Activated gamma-delta T cell treated with anti-CD3 and anti-CD28 coated beads, Interleukin-2, amount 50 U/mL, for 16 hours (primary cell): ENCODE results near the gene KIF13A.
"Not testable (repeated sequence)": the region's sequence is repeated elsewhere in the genome, so short reads cannot be mapped to it uniquely, and the experiment has no call there.

Source experiments
- DNase-seq: peaks from one replicate; pipeline ENCODE4 v3.0.0-alpha.2; 2020; ENCODE audit warnings: low read depth

Gene KIF13A

GRCh38 chr6:17968876-17969275, 18.6 kb downstream of the KIF13A start:
- no peak for DNase-seq

DNA sequence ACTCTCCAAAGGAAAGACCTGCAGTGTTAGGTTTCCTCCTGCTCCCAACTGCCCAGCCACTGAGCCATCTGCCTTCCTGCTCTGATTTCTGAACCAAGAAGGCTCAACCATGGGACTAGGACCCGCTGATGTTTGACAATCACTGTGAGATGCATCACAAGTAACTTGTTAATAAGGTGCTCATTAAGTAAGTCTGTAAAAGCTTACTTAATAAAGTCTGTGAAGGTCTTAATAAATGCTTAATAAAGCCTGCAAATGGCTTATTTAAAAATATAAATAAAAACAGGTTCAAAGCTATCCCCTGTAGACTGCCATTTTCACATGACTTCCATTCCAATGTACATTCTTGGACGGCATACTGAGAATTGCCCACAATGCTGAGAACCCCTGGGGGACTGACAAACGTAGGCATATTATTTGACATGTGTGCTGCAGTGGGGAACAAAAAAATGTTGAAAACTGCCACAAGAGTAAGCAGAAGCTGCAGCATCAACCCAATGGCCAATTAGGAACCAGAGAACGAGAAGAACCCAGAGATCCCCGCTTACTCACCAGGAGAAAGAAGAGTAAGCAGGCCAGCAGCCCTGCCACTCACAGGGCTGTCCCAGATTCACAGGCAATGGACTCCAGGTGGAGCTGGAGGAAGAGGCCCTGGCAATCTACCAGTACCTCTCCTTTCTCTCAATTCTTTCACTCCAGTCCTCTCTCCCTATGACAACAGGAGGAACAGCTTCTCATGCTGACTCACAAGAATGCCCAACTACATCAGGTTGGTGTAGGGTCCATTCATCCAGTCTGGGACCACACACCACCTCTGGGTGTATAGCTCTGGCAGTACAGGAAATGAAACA, 19.5 kb downstream of the KIF13A start:
- no peak for DNase-seq

- no peak for DNase-seq
Measured at GRCh38 chr6:17966451-17966850, 21.0 kb downstream of the KIF13A start.

DNA sequence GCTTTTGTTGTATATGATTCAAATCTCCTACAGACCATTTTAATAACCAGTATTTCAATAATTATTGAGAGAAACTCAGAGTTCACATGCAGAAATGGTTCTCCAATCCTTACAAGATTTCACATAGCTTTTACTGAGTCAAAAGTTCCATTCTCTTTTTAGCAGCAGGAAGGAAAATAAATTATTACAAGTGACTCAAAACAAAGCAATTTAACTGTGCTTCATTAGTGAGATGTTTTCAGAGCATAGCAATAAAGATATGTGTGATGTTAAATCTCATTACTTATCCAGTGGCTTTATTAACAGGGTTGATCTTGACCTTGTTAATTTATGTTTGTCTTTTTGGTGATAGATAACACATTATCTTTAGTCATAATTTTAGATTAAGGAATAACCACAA, 22.0 kb downstream of the KIF13A start:
- no peak for DNase-seq

DNA sequence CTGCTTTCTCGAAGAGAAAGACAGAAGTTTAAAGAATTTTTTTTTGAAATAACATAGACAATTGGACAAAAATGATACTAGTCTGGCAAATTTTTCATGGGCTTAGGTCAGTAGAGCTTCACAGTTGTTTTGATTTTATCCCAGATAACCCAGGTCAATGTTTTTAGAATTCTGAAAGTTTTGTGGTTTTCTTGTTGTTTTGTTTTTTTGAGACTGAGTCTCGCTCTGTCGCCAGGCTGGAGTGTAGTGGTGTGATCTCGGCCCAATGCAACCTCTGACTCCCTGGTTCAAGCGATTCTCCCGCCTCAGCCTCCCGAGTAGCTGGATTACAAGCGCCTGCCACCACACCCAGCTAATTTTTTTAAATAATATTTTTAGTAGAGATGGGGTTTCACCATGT, 22.8 kb downstream of the KIF13A start:
- DNase-seq, result no peak

DNA sequence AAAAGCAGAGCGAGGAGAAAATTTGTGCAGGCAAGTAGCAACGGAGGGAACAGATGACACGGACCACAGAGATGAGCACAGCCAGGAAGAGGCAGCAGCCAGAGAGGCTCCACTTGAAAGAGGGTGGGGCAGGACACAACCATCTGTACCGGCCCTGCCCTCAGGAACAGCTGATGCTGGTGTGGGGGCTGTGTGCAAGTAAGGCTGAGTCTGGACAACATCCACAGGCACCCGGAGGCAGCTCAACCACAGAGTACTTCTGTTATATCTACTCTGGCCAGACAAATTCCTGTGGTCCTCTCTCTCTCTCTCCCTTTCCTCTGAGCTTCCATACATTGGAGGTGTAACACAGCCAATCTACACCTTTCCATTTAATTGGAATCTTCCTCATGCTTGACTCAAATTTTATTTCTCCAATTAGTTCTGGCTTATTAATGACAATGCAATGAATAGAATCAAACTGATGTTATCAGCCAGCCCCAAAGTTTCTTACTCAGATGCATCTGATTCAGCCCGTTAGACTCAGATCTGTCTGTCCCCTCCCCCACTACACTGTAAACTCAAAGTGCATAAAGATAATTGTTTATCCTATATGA, 24.9 kb downstream of the KIF13A start:
- DNase-seq, result no peak

- DNase-seq, result no peak
Measured at GRCh38 chr6:17959302-17959701, 28.1 kb downstream of the KIF13A start.

- DNase-seq, result no peak
Measured at GRCh38 chr6:17957904-17958620, 29.4 kb downstream of the KIF13A start.

DNA sequence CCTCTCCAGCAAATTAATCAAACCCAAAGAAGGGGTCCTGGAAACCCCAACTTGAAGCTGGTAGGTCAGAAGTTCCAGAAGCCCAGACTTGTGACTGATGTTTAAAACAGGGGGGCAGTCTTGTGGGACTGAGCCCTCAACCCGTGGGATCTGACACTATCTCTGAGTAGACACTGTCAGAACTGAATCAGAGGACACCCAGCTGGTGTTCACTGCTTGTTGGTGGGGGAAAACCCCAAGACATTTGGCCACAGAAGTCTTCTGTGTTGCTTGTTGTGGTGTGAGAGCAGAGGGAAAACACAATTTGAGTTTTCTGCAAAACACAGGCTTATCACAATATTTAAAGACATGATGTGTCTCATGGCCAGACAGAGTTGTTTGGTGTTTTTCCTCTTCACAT, 29.9 kb downstream of the KIF13A start:
- no peak for DNase-seq

- DNase-seq, result no peak
Measured at GRCh38 chr6:17957086-17957485, 30.3 kb downstream of the KIF13A start.

DNA sequence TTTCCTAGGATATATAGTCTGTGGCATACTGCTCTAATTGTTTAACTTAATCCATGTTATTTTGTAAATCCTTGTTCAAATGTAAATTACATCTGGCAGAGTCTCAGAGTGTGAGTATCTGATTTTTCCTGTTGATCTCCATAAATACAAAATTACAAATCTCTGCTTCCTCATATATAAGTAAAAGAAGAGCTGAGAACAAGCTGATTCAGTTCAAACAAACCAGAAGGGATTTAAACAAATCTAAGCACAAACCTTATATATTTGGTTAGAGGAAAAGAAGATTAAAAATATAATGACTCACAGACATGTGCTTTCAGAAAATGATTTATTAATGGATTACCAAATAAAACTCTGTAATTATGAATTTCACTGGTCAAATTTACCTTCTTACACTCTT, 37.3 kb downstream of the KIF13A start:
- DNase-seq, result no peak

- DNase-seq, result no peak
Measured at GRCh38 chr6:17949168-17949567, 38.3 kb downstream of the KIF13A start.

DNA sequence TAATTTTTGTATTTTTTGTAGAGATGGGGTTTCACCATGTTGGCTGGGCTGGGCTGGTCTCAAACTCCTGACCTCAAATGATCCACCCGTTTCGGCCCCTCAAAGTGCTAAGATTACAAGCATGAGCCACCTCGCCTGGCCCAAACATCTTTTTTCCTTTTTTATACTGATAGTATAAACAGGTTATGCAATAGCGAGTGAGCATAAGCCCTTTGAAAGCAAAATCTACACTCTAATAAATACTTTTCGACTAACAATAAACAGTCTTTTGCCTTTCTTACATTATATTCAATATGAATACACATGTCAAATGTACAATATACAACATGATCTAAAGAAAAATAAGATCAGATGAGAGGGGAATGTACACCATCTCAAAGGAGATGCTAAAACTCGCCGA, 38.7 kb downstream of the KIF13A start:
- no peak for DNase-seq

- not testable (repeated sequence) for DNase-seq
Measured at GRCh38 chr6:17947574-17947973, 39.9 kb downstream of the KIF13A start.

DNA sequence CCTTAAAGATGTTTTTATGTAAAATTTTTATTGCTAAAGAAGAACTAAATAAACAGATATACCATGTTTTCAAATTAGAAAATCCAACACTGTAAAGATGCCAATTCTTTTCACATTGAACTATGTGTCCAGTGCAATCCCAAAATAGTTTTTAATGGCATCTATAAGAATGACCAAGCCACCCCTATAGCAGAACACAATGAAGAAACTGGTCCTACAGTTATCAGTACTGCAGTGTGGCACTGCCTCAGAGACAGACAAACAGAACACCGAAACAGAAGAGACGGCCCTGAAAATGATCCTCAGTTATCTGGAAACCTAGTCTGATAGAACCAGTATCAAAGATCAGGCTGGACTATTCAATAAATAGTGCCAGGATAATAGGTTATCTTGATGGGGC, 41.9 kb downstream of the KIF13A start:
- no peak for DNase-seq

DNA sequence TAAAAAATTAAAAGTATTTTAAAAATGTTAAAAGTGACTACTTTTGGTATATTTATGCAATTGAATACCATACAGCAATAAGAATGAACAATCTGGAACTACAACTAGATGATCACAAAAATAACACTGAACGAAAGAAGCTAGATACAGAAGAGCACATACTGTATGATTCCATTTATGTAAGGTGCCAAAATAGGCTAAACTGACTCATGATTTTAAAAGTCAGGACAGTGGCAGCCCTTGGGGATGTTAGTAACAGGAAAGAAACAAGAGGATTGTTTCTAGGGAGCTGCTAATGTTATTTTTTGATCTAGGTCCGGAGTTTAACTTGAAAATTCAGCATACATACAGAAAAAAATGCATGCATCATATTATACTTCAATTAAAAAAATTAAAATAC, 42.3 kb downstream of the KIF13A start:
- DNase-seq, result no peak

GRCh38 chr6:17941318-17941717, 46.1 kb downstream of the KIF13A start:
- no peak for DNase-seq

DNA sequence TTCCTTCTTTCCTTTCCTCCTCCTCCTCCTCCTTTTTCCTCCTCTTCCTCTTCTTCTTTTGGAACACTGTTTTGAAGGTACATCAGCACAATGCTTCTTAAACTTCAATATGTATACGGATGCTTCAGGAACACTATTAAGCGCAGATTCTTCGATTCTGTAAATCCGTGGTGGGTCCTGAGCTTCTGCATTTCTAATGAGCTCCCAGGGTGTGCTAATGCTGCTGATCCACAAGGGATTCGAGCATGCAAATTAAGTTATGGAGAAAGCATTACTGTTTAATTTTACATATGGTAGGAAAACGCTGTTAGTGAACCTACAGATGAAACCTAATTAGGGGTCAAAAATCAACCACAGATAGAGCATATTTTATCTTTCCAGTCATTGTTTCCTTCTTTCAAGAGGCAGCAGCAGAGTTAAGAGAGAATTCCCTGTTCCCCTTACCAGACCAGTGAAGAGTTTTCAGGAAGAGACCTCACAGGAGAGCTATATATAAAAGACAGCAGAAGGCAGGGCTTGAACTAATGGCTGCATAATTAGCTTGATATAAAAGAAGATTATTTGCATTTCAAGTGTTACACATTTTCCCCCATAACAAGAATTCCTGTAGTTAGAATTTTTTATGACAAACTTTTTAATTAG, 47.2 kb downstream of the KIF13A start:
- no peak for DNase-seq

- no peak for DNase-seq
Measured at GRCh38 chr6:17938901-17939300, 48.5 kb downstream of the KIF13A start.

- DNase-seq, result no peak
Measured at GRCh38 chr6:17935188-17936149, 52.0 kb downstream of the KIF13A start.

GRCh38 chr6:17933716-17934115, 53.7 kb downstream of the KIF13A start:
- no peak for DNase-seq
